PC-3 (cell line): ENCODE measurements around the gene MTFMT.

Experiments
- CTCF ChIP-seq: fragments of 300-600 bp; sonication (generic); conservative IDR thresholded peaks from 2 replicates; pipeline ENCODE4 v1.5.1; 2017; ENCODE audit warnings: antibody characterized with exemption, low read depth, mild to moderate bottlenecking, low read length
- EZH2phosphoT487 ChIP-seq: fragments of 300-600 bp; sonication (generic); IDR thresholded peaks from 2 replicates; pipeline ENCODE4 v1.6.1; 2018; ENCODE audit warnings: mild to moderate bottlenecking, antibody characterized with exemption, low read length, borderline replicate concordance

GRCh38 chr15:65006876-65007275 lies 22.6 kb downstream of the MTFMT start:
- TF ChIP-seq CTCF (no peak), EZH2phosphoT487 (no peak)
